Ovary (tissue), 3 donors: ENCODE data around the gene MCM9.

ENCODE experiments used
- POLR2A ChIP-seq: fragments of 450-650 bp; IDR thresholded peaks from one replicate; pipeline ENCODE4 v1.6.1; 2017; ENCODE audit warnings: antibody characterized with exemption, mild to moderate bottlenecking, moderate library complexity
- TF ChIP-seq, protein P1 (sequence below), 3 donors: fragments of 450-650 bp in 2 of 3; fragments of 200-600 bp in 1 of 3; IDR thresholded peaks; one replicate each; pipeline versions ENCODE4 v1.5.1 to v1.8.0; 2016 to 2022; ENCODE audit warnings: antibody characterized with exemption in 3 of 3, mild to moderate bottlenecking in 1 of 3
- donor health status: DM: no; HTN: no; CAD: no.

DNA sequence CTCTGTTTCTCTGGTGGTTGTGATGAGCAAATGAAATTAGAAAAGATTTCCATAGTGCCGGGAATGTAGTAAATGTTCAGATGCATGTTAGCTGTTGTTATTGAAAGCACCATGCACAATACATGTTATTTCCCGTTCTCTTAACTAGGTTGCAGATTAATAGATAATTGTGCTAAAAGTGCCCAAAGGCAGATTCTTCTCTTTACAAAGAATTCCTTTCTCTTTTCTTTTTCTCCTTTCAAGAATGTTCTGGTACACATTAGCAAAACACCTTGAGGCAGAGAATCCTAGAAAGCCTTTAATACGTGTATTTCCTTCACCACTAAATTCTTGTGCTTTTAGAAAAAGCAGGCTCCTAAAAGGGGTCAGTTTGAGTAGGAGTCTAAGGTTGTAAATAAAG lies 162.1 kb downstream of the MCM9 start:
- TF ChIP-seq, protein P1, sequence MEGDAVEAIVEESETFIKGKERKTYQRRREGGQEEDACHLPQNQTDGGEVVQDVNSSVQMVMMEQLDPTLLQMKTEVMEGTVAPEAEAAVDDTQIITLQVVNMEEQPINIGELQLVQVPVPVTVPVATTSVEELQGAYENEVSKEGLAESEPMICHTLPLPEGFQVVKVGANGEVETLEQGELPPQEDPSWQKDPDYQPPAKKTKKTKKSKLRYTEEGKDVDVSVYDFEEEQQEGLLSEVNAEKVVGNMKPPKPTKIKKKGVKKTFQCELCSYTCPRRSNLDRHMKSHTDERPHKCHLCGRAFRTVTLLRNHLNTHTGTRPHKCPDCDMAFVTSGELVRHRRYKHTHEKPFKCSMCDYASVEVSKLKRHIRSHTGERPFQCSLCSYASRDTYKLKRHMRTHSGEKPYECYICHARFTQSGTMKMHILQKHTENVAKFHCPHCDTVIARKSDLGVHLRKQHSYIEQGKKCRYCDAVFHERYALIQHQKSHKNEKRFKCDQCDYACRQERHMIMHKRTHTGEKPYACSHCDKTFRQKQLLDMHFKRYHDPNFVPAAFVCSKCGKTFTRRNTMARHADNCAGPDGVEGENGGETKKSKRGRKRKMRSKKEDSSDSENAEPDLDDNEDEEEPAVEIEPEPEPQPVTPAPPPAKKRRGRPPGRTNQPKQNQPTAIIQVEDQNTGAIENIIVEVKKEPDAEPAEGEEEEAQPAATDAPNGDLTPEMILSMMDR (IDR thresholded peaks at IDR 0.05): no peak
- no peak for TF ChIP-seq POLR2A
